Measurements from ENCODE around the gene TCF7L1.
A peak's percentile ranks its signal among the peaks of the same experiment; 100 is the strongest.

TCF7L1 gene

DNA sequence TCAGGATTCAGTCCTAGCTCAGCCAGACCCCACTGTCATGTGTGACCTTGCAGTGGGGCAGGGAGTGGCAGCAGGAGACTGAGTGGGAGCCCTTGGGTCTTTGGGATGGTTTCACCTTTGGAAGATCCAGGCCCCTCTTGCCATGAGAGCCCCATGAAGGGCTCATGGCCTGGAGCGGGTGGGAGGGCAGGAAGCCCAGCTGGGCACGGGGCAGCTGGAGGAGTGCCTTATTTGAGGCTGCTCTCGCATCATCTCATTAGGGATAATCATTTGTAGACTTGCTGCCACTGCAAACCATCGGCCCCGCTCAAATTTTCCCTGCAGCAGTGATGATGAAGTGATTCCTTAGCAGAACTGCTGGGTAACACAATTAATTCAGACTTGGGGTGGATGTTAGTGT, 120.7 kb downstream of the TCF7L1 start:
- no peak for DNase-seq (ENCODE audit: low read depth in 2 of 2)

DNA sequence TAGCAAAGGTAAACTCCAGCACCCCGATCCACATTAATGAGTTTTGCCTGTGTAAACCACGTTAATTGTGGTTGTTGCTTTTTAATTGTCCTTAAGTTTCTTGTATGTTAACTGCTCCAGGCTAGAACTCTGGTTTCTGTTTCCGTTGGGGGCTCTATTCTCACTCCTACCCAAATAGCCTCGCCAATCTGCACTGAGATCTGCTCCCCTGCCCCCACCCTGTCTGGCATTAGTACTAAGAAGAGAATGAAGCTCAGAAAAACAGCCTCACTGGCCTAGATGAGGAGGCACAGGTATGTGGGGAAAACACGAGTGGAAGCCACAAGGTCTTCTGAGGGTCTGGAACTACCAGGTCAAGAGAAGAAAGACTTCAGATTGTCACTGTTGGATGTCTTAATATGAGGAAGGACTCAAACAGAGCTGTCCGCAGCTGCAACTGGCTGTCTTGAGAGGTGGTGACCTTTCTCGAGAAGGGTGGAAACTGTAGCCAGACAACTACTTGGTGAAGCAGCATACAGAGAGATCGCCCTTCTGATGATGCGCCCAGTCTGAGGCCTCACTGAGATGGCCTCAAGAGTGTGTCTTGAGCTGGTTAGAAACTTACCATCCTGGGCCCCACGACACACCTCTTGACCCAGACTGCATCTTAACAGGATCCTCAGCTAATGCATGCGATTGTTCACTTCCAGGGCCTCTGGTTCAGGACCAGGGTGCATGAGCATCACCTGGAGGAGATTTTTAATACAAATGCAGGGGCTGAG, 121.5 kb downstream of the TCF7L1 start:
- DNase-seq (ENCODE audit: low read depth in 2 of 2), result no peak

DNA sequence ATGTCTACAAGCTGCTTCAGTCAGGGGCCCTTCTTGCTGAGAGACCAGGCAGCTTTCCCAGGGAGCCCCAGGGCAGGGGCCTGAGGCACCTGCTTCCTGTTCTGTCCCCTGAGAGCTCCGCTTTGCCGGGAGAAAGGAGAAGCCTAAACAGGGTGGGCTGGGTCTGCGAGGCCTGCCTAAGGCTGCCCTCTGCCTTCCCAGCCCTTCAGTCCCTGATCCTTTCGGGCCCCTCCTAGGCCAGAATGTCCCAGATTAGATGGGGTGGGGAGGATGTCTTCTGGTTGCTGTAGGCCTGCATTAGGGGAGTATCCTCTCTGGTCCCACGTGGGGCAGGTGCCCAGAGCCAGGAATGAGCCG, 122.2 kb downstream of the TCF7L1 start:
- no peak for DNase-seq (ENCODE audit: low read depth in 2 of 2)

DNA sequence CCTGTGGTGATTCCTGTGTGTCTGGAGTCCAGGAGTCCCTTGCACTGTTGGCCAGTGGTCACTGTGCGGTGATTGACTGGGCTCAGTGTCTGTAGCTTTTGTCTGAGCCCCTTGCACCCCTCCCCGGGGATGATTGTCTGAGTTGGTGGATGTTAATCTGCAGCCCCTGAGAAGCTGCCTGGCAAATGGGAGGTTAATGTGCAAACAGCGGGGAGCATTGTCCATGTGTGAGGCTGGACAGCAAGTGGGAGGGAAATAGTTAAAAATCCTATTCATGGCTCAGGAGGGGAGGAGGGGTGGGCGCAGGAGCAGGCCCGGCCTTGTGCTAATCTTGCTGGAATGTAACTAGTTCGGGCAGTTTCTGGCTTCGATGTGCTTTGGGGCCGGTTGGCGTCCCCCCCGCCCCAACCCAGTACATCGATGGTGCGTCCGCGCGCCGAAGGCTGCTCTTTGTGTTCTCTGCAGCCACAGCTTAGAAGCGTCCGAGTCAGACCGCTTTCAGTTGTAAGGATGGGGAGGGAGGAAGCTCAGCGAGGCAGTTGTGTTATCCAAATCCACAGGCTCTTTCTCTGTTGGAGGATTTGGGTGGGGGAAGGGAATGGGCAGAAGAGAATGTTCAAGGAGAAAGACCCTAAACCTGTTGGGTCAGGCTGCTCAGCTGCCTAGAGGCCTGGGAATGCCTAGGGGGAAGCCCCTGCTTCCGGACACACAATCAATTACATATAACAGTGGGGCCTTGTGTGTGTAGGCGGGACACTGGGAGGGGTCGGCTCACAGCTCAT, 122.8 kb downstream of the TCF7L1 start:
- DNase-seq (ENCODE audit: low read depth in 2 of 2), result no peak

DNA sequence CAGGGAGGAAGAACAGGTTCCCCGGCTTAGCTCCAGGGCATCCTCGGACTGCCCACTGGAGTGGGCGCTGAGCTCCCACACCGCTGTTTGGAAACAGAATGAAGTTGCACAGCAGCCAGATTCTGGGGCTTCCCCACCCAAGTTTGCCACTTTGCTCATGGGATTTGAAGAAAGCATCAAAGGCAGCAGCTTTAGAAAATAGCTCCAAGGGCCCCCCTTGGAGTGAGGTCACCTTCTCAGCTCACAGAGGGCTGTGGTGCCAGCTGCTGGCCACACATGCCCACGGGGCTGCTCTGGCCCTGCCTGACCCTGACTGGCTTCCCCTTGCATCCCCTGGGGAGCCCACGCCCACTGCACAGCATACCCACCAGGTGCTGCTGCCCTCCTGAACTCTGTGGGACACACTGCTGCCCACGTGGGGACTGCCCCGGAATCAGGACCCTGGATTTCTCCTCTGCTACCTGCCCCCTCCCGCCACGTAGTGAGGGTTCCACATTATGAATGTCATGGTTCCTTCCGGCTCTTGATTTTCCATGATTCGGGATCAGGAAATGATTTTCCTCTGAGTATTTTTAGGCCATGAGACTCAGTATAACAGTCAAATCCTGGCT, 124.3 kb downstream of the TCF7L1 start:
- no peak for DNase-seq (ENCODE audit: low read depth in 2 of 2)

DNA sequence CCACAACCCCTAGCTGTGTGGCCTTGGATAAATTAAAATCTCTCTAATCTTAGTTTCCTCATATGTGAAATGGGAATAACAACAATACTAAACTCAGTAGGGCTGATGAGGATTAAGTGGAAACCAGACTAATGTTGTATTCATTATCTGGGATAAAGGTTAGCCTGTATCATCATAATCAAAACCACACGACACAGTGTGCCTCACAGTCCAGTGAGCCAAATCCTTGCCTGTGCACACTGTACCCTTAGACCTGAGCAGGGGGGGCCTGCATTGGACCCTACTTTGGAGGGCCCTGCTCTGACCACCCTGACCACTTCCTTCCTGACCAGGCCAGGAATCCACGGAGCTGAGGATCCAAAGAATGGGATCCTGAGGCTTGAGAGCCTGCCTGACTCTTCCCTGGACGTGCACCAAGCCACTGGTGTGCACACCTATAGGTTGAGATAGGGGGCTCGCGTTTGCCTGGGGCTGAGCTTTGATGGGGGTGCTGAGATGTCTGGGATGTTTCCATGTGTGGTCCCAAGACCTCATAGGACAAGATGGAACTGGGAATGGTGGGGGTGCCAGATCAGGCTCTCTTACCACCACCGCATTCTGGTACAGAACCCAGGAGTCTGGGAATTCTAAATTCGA, 124.9 kb downstream of the TCF7L1 start:
- no peak for DNase-seq (ENCODE audit: low read depth in 2 of 2)

DNA sequence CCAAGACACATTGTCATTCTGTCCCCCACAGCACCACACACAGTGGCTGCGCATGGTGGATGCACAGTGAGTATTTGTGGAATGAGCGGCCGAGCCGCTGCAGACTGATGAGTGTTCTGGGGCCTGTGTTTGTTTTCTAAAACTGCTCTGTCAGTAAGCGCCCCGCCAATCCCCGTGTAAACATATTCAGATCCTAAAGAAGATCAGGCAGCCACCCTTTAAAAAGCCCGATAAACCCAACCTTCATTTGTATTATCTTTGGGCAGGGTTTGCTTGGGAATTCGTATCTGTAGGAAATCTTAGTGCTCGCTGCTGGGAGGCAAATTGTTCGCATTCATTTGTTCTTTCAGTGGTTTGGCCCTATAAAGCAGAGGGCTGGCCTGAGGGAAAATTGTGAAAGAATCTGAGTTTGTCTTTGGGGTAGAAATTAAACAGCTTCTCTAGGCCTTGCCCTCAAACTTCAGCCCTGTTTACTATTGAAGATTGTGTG, 126.0 kb downstream of the TCF7L1 start:
- DNase-seq (ENCODE audit: low read depth in 2 of 2), result no peak

DNA sequence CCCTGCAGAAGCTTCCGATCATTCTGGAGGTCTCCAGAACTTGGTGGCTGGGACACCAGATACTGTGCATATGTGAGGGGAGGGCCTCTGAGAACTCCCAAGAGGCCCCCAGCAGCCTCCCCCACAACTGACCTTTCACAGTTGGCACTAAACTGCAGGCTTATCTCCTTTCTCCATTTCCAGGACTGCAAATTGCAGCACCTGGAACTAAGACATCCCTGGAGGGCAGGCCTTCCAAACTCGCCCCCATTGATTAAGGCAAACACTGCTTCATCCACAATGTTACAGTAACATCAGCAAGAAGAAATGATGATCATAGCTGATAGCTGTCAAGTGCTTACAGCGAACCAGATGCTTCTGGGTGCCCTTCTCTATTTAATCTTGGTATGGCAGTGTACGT, 126.7 kb downstream of the TCF7L1 start:
- DNase-seq (ENCODE audit: low read depth in 2 of 2), result no peak

DNA sequence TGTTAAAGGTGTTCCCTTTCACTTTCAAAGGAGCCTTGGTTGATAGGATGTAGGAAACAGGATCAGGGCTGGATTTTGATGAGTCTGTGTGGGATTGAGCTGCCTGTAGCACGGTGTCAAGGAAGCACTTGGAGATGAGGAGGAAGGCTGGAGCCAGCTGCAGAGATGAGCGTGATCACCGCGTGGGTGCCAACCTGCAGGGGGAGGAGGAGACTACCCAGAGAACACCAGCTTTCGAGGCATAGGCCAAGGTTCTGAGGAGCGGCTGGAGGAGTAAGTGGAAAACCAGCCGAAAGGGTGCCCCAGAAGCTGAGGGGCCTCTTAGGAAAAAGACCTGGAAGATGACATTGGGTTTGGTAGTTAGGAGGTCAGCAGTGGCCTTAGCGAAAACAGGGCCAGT, 130.4 kb downstream of the TCF7L1 start:
- DNase-seq (ENCODE audit: low read depth in 2 of 2), result no peak

DNA sequence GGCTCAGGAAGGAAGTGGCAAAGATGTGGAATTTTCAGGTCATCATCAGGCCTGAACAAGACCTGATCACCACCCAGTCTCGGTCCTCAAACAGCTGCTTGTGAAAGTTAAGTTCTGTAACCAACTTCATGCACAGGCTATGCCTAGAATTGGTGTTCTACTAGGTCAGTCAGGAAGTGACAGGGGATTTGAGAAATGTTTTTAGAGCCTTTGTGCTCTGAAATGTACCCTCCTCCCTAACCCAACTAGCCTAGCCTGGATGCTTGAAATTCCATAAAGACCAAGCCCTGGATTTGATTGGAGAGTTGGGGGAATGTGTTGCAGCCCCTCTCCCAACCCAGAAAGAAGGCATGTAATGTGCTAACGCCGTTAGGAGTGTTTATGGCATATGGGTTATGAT, 131.3 kb downstream of the TCF7L1 start:
- DNase-seq (ENCODE audit: low read depth in 2 of 2), result no peak

DNA sequence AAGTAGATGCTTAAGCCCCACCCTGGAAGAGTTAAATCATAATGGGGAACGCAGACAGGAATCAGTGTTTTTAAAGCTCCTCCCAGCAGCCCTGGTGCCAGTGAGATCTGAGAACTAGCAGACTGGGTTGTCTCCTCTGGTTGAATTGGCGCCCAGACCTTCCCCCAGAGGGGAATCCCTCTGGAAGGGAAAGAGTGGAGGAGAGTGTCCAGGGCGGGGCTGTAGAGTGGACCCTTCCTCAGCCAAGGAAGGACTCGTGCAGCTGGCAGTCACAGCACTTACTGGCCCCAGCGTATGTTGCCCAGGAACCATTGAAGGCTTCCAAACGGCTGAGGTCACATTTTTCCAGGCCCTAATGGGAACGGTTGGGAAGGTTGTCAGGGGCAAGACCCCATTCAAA, 132.1 kb downstream of the TCF7L1 start:
- no peak for DNase-seq (ENCODE audit: low read depth in 2 of 2)

DNA sequence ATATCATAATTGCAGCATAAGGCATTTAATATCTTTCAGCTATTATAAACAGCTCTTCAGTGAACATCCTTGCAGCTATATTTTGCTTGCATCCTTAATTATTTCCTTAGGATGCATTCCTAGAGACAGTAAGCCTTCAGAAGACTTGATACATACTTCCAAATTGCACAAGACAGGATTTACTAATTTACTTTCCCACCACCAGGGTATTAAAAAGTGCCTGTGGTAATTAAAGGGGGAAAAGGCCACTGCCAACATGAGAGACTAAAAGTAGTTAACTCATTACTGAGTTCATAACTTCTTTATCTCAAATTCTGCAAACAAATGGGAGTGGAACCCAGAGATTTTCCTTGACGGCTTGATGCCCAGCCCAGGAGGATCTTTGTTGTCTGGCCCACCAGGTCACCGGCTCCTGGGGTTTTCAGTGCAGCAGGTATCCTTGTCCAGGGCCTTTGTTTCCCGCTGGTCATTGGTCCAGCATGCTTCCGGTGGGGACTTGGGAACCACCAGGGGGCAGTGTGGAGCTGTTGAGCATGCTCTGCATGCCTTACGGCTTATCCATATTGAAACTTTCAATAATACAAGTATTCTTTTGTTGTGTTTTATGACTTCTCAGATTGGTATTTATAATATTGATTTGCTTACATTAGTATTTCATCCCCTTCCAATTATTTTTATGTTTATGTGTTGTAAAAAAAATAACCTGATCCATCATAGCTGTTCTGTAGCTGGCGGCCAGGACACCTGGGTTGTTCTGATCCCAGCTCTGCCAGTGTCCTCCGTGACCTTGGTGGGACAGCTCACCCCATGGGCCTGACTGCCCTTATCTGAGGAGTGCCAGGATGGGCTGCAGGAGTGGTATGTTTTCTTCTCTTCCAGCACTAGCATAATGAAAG, 133.2 kb downstream of the TCF7L1 start:
- DNase-seq (ENCODE audit: low read depth in 2 of 2), result peak; percentile 30 to 31

DNA sequence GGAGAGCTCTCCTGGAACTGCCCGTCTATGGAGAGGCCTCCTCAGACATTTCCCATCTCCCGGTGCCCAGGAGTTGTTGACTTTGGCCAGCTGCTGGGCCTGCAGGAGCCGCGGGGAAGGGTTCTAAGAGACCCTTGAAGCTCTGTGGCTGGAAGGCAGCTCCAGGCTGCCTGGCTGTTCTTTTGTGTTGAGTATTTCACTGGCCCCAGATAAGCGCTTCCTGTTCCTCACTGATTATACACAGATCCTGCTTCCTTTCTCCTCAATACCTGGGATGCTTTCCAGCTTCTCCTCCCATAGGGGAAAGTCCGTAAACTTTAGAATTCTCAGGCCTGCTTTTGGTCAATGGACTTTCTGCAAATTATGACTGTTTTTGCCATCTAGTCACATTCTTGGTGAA, 136.8 kb downstream of the TCF7L1 start:
- no peak for DNase-seq (ENCODE audit: low read depth in 2 of 2)

DNA sequence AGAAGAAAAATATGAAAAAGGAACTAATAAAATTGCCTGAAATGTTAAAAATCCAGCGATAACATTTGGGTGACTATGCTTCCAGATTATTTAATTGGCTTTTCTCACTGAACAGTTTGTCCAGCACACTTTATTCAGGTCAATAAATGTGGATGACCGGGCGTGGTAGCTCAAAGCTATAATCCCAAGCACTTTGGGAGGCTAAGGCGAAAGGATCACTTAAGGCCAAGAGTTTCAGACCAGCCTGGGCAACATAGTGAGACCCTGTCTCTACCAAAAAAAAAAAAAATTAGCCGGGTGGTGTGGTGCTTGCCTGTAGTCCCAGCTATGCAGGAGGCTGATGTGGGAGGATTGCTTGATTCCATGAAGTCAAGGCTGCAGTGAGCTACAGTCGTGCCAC, 139.2 kb downstream of the TCF7L1 start:
- no peak for DNase-seq (ENCODE audit: low read depth in 2 of 2)

DNA sequence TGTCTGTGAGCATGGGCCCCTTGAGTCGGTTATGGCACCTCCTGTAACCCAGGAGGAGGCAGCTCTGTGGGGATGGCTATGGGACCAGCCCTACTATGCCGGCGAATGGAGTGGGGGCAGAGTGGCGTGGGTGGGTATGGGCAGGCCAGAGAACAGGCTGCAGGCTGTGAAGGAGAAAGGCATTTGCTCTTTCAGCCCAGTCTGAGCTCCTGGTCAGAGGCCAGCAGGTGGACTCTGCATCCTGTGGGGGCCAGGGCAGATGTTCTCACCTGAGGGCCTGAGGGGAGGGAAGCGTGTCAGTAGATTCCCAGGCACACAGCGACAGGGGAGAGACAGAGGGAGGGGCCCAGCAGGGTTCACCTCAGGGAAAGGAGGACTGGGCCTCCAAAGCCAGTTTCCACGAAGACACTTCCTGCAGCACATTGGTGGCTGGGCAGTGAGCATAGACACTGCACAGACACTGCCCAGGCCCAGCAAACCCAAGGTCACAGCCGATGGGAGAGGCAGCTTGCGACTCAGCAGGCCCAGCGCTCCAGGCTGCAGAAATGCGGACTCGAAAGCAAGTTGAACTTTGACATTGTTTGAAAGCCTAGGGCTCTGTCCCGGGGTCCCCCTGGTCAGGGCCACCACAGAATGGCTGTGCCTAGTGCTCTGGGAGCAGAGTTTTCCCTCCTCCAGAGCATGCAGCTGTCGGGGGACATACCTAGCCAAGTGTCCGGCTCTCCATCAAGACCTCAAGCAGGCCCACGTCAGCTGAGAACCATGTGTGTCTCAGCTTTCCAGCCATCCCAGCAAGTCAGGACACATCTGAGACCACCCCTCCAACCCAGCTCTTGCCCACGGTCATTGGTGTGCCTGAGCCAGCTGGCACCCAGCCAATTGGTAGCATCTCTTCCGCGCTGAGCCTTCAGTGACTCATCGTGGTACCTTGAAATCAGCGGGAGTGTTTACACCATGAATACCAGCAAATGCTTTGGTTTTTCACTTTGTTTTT, 140.8 kb downstream of the TCF7L1 start:
- DNase-seq (ENCODE audit: low read depth in 2 of 2), result no peak

DNA sequence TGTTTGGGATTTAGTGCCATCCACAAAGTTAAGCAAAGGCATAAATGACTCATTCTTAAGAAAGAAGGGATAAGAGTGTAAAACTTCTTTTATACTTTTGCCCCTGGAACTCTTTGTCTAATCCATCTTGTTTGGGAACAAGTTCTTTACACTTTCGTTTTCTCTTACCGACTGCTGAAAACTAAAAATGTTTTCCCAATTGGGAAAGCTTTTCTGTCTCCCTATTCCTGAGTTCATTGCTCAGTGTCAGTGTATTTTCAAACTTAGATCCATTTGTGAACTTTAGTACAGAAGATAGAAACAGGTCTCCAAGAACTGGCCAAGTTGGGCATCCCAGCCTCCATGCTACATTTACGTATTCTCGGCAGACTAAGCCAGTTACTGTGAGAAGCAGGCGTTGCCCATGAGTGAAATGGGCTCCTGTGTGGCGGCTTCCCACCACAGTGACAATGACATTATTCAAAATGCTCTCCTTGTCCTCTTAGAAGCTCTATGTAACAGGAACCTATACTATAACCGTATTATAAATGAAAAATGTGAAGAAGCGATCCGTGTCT, 142.9 kb downstream of the TCF7L1 start:
- no peak for DNase-seq (ENCODE audit: low read depth in 2 of 2)

DNA sequence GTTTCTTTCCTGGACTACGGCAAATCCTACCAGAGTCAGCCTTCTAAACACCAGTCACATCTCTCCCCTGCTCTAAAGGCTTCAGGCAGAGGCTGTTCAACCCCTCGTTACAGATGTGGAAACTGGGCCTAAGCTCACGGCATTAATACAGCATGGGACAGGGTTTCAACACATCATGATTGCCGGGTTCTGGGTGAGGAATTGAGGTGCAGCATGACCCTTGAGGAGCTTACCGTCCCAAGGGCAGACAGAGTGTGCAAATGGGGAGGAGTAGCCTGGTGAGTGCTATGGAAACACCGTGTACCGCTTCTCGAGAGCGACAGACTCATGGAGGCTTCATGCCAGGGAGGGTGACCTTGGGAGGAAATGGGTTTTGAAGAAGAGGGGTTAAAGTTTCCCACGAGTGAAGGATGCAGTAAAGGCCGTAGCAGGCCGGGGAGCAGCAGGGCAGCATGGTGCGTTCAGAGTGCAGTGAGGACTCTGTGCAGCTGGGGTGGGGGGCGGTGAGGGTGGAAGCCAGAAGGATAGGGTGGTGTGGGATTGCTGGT, 143.5 kb downstream of the TCF7L1 start:
- DNase-seq (ENCODE audit: low read depth in 2 of 2), result no peak

DNA sequence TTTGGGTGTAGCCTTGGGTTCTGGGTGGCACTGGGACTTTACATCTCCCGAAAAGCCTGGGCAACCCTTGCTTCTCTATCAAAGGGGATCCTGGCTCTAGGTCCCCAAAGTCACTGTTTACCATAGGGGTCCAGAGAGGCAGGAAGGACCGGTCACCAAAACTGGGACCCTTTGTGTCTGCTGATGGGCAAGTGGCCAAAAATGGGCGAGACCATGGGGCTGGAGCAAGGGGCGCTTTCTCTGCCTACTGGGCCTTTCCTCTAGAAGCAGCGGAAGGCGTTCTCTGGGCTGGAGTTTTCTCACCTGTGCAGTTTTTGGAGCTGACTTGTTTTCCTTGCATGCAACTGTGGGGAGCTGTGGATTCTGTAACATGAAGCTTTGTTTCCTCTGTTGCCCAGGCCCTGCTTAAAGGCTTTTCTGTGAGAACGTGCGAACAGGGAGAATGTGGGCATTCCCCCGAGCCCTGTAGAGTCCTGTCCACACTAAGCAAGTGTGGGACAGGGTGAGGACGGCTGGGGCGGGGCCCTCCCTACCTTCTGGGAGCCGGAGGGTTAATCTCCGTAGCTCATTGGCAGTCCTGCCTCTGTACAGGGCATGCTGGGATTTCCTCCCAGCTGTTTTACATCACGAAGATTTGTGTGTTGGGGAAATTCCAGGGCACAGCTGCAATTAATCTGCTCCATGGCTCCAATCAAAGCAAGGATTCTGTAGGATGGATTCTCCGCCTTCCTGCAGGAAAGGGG, 144.4 kb downstream of the TCF7L1 start:
- DNase-seq (ENCODE audit: low read depth in 2 of 2), result no peak

DNA sequence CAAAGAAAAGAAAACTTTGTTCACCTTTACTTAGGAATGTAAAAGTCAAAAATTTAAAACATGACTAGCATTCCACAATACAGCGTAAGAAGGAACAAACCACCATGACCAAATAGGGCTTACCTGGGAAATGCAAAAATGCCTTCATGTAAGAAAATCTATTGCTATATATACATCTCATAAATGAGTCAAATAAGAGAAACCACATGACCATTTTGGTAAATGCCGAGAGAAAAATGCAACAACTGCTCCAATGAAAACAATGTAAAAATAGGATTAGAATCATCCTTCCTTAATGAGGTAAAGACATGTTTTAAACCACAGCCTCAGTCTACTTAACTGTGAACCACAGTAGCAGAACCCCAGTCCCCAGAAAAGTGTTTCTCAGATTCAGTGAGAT, 145.2 kb downstream of the TCF7L1 start:
- no peak for DNase-seq (ENCODE audit: low read depth in 2 of 2)
